DOHH2 (cell line): ENCODE data around the gene CASZ1.

Source experiments
- H3F3A ChIP-seq: fragments of 200-600 bp; sonication (generic), shearing (Covaris generic); 2 replicates; pipeline ENCODE4 v1.6.0; 2016; ENCODE audit warnings: antibody characterized with exemption, mild to moderate bottlenecking; ENCODE audit not compliant: control insufficient read depth, insufficient read depth
- H3K27ac ChIP-seq: fragments of 200-600 bp; sonication (generic); 2 replicates; pipeline ENCODE4 v1.5.1; 2014; ENCODE audit warnings: low read depth, mild to moderate bottlenecking, low read length, moderate library complexity
- H3K27me3 ChIP-seq: fragments of 200-600 bp; sonication (generic); 2 replicates; pipeline ENCODE4 v1.6.1; 2014; ENCODE audit warnings: mild to moderate bottlenecking, low read length, mixed read lengths; ENCODE audit not compliant: control insufficient read depth
- H3K36me3 ChIP-seq: fragments of 200-600 bp; sonication (generic); 2 replicates; pipeline ENCODE4 v1.6.1; 2014; ENCODE audit warnings: mild to moderate bottlenecking, low read length, moderate library complexity, mixed read lengths; ENCODE audit not compliant: control insufficient read depth
- H3K4me1 ChIP-seq: fragments of 200-600 bp; sonication (generic); 2 replicates; pipeline ENCODE4 v1.6.1; 2014; ENCODE audit warnings: mild to moderate bottlenecking, low read length, mixed read lengths; ENCODE audit not compliant: control insufficient read depth
- H3K4me2 ChIP-seq: fragments of 200-600 bp; sonication (generic); 2 replicates; pipeline ENCODE4 v1.6.0; 2014; ENCODE audit warnings: mild to moderate bottlenecking, low read length, moderate library complexity
- H3K4me3 ChIP-seq: fragments of 200-600 bp; sonication (generic); 2 replicates; pipeline ENCODE4 v1.5.1; 2014; ENCODE audit warnings: mild to moderate bottlenecking, low read length, mixed read lengths
- H3K79me2 ChIP-seq: fragments of 200-600 bp; sonication (generic); 2 replicates; pipeline ENCODE4 v1.6.1; 2014; ENCODE audit warnings: mild to moderate bottlenecking, low read length, mixed read lengths; ENCODE audit not compliant: control insufficient read depth
- H3K9me2 ChIP-seq: fragments of 200-600 bp; sonication (generic); replicated peaks from 2 replicates; pipeline ENCODE4 v1.6.1; 2014; ENCODE audit warnings: mild to moderate bottlenecking, low read length, mixed read lengths; ENCODE audit not compliant: control insufficient read depth
- H3K9me3 ChIP-seq: fragments of 200-600 bp; sonication (generic); 2 replicates; pipeline ENCODE4 v1.6.1; 2014; ENCODE audit warnings: antibody characterized with exemption, low read length, mixed read lengths; ENCODE audit not compliant: control insufficient read depth, insufficient read depth
- H4K20me1 ChIP-seq: fragments of 200-600 bp; sonication (generic); 2 replicates; pipeline ENCODE4 v1.6.0; 2014; ENCODE audit warnings: low read depth, mild to moderate bottlenecking, antibody characterized with exemption, low read length, moderate library complexity; ENCODE audit not compliant: control insufficient read depth, insufficient read depth
- CTCF ChIP-seq: fragments of 200-600 bp; sonication (generic); IDR thresholded peaks from one replicate; pipeline ENCODE4 v1.5.1; 2014; ENCODE audit warnings: antibody characterized with exemption, mild to moderate bottlenecking, low read depth, low read length; ENCODE audit not compliant: poor library complexity, severe bottlenecking
- EZH2phosphoT487 ChIP-seq: fragments of 200-600 bp; sonication (generic); IDR thresholded peaks from 2 replicates; pipeline ENCODE4 v1.6.1; 2017; ENCODE audit warnings: borderline replicate concordance, mild to moderate bottlenecking, antibody characterized with exemption, low read length, moderate library complexity, mixed read lengths

The CASZ1 gene

GRCh38 chr1:10764296-10764798 lies 32.1 kb downstream of the CASZ1 start:
- H3K9me2 ChIP-seq: no peaks in the 10 kb centered on the region
- no peak overlapping the region for H3K27ac ChIP-seq

GRCh38 chr1:10762875-10763274 lies 33.6 kb downstream of the CASZ1 start:
- H3K4me1 ChIP-seq: peaks cover 15% of the 10 kb centered on the region
- no peak overlapping the region for H3K27ac ChIP-seq
- H3K27me3 ChIP-seq: no peaks in the 10 kb centered on the region
- no peaks in the 10 kb centered on the region for H3K9me3 ChIP-seq
- H3K9me2 ChIP-seq: no peaks in the 10 kb centered on the region
- H3F3A ChIP-seq: no peaks in the 10 kb centered on the region
- TF ChIP-seq EZH2phosphoT487: no peak
- TF ChIP-seq CTCF: no peak
- H3K4me3 ChIP-seq: no peak overlapping the region
- H3K4me2 ChIP-seq: no peak overlapping the region
- no peaks in the 10 kb centered on the region for H4K20me1 ChIP-seq
- H3K79me2 ChIP-seq: no peaks in the 10 kb centered on the region
- H3K36me3 ChIP-seq: no peaks in the 10 kb centered on the region

More at GRCh38 chr1:10764296-10764798, 32.1 kb downstream of the CASZ1 start:
- TF ChIP-seq CTCF (no peak), EZH2phosphoT487 (no peak)
- H3K79me2 ChIP-seq: no peaks in the 10 kb centered on the region
- H3K4me3 ChIP-seq: no peak overlapping the region
- H4K20me1 ChIP-seq: no peaks in the 10 kb centered on the region
- no peaks in the 10 kb centered on the region for H3K9me3 ChIP-seq
- H3K4me2 ChIP-seq: no peak overlapping the region
- H3K4me1 ChIP-seq: peaks cover 12% of the 10 kb centered on the region
- H3F3A ChIP-seq: no peaks in the 10 kb centered on the region
- H3K27me3 ChIP-seq: no peaks in the 10 kb centered on the region
- H3K36me3 ChIP-seq: no peaks in the 10 kb centered on the region

- Histone ChIP-seq H3K9me3 (no peaks in the 10 kb centered on the region), H3K27ac (no peak overlapping the region), H3K4me1 (peaks cover 15% of the 10 kb centered on the region), H3K4me2 (no peak overlapping the region), H3K27me3 (no peaks in the 10 kb centered on the region), H3F3A (no peaks in the 10 kb centered on the region), H3K79me2 (no peaks in the 10 kb centered on the region), H3K4me3 (no peak overlapping the region), H3K9me2 (no peaks in the 10 kb centered on the region), H3K36me3 (no peaks in the 10 kb centered on the region), H4K20me1 (no peaks in the 10 kb centered on the region)
- TF ChIP-seq EZH2phosphoT487 (no peak), CTCF (no peak)
Observed at GRCh38 chr1:10762153-10762523, 34.3 kb downstream of the CASZ1 start.
